Spleen (tissue), 11 donors: Measurements from ENCODE around the gene SPON1. TPM values are rescaled to one million over a fixed set of nuclear protein-coding genes. Genes with fewer than 3 reads are reported as not detected.

Experiments
- DNase-seq: peaks from one replicate; pipeline ENCODE4 v3.0.0-alpha.2; 2020
- H3K27ac ChIP-seq, 8 donors: fragments of 200-600 bp; sonication (generic) in 7 of 8; 1 replicate in 4 of 8; 2 replicates in 4 of 8; pipeline versions ENCODE4 v1.5.0 to v1.8.0; 2016 to 2021; ENCODE audit warnings: inconsistent platforms in 4 of 8, mild to moderate bottlenecking in 4 of 8, moderate library complexity in 1 of 8
- H3K27me3 ChIP-seq, 7 donors: fragments of 200-600 bp; sonication (generic) in 6 of 7; replicated peaks in 1 of 7; 1 replicate in 4 of 7; 2 replicates in 3 of 7; pipeline versions ENCODE4 v1.5.0 to v1.8.0; 2016 to 2021; ENCODE audit warnings: inconsistent platforms in 3 of 7, mild to moderate bottlenecking in 1 of 7
- H3K36me3 ChIP-seq, 6 donors: fragments of 200-600 bp; sonication (generic) in 5 of 6; 1 replicate in 4 of 6; 2 replicates in 2 of 6; pipeline versions ENCODE4 v1.5.0 to v1.8.0; 2016 to 2021; ENCODE audit warnings: inconsistent platforms in 2 of 6
- H3K4me1 ChIP-seq, 6 donors: fragments of 200-600 bp; sonication (generic) in 5 of 6; 1 replicate in 3 of 6; 2 replicates in 3 of 6; pipeline versions ENCODE4 v1.5.0 to v1.8.0; 2016 to 2021; ENCODE audit warnings: inconsistent platforms in 3 of 6
- H3K4me3 ChIP-seq, 8 donors: fragments of 200-600 bp; sonication (generic) in 7 of 8; 1 replicate in 4 of 8; 2 replicates in 4 of 8; pipeline versions ENCODE4 v1.5.0 to v1.8.0; 2016 to 2021; ENCODE audit warnings: inconsistent platforms in 4 of 8, mild to moderate bottlenecking in 4 of 8, moderate library complexity in 2 of 8
- H3K9me3 ChIP-seq, 8 donors: fragments of 200-600 bp; sonication (generic) in 7 of 8; 1 replicate in 4 of 8; 2 replicates in 4 of 8; pipeline versions ENCODE4 v1.5.0 to v1.8.0; 2016 to 2021; ENCODE audit warnings: inconsistent platforms in 4 of 8
- POLR2A ChIP-seq, 3 donors: fragments of 450-650 bp; IDR thresholded peaks; one replicate each; pipeline ENCODE4 v1.5.1; 2017; ENCODE audit warnings: antibody characterized with exemption in 3 of 3, mild to moderate bottlenecking in 1 of 3
- POLR2AphosphoS5 ChIP-seq, 3 donors: sonication (generic); formaldehyde crosslinking; IDR thresholded peaks; one replicate each; pipeline ENCODE4 v1.5.1; 2017; ENCODE audit warnings: antibody characterized with exemption in 3 of 3
- WGBS, 5 donors: extraction: QIAGEN DNeasy Blood & Tissue Kit in 3 of 5; methylation state at CpG; one replicate each; pipeline versions ENCODE4 v1.1.5 to v1.1.7; 2013 to 2018; 5-methylcytosine and 5-hydroxymethylcytosine counted together
- intact Hi-C: fragments of 100-400 bp; cut with DNase I; formaldehyde crosslinking; loops from one replicate; pipeline ENCODE4 v1.15.0; 2023; ENCODE audit warnings: low total_unique reads
- polyA plus RNA-seq, 3 donors: library from polyadenylated mRNA; stranded (reverse); fragments of 200-250 nt; gene quantifications; one replicate each; pipeline ENCODE4 v1.2.1, GENCODE V29; 2013
- total RNA-seq, 7 donors: library from RNA; depleted of rRNA in 3 of 7; stranded (reverse); fragments of >200 nt in 3 of 7; fragmentation: NEBNext Ultra II Directional in 4 of 7; extraction: Animal tissue kit (Norgen Biotek cat#: 25700) in 4 of 7; gene quantifications; one replicate each; pipeline versions ENCODE4 v1.1.0 to v1.2.1, GENCODE V29; 2016 to 2021
- TF ChIP-seq, protein P1 (sequence below), 11 experiments: fragments of 200-600 bp in 7 of 11; fragments of 450-650 bp in 4 of 11; sonication (generic) in 4 of 11; IDR thresholded peaks in 8 of 11; conservative IDR thresholded peaks in 3 of 11; 1 replicate in 7 of 11; 2 replicates in 4 of 11; pipeline versions ENCODE4 v1.4.0 to v1.8.0; 2016 to 2021; ENCODE audit warnings: antibody characterized with exemption in 11 of 11, inconsistent platforms in 4 of 11, mild to moderate bottlenecking in 1 of 11
- donor health status: healthy with polysubstance abuse.
- donor health status: DM: no; HTN: no; CAD: no; lungs with moderate emphysema.
- donor health status: DM: no; HTN: no; CAD: no.
- donor health status: Bipolar disorder and iron deficiency.
- donor health status: healthy.
- donor health status: DM: no; HTN: no; CAD: no.
- donor health status: DM: yes; HTN: yes; CAD: no.

SPON1 gene
- total and polyA plus RNA-seq, 10 donors, result 0.72 to 99.2 (median 10.1) TPM

DNA sequence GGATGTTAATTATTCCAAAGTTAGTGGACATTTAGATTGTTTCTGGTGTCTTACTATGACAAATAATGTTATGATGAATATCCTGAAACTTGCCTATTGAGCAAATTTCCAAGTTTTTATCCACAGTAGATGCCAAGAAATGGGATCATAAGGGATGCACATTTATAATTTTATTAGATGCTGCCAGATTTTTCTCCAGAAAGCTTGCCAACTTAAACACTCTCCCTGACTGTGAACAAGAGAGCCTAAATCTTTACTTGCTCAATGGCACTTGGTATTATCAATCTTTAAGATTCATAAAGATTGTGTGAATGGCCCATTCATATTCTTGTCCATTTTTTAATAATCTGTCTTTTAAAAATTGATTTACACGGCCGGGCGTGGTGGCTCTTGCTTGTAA is 82.4 kb downstream of the SPON1 start:
- Histone ChIP-seq H3K36me3 (no peaks in the 10 kb centered on the region), H3K27me3 (no peaks in the 10 kb centered on the region)

DNA sequence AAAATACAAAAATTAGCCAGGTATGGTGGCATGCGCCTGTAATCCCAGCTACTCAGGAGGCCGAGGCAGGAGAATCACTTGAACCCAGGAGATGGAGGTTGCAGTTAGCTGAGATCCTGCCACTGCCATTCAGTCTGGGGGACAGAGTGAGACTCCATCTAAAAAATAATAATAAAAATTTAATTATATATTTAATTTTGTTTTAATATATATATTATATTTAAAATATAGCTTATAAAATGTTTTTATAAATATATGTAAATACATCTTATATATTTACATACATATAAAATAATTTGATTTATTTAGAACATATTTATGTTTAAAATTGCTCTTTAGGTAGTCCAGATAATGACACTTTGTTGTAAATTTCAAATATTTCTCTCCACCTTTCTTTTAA is 82.9 kb downstream of the SPON1 start:
- Histone ChIP-seq H3K27me3 (no peaks in the 10 kb centered on the region), H3K36me3 (no peaks in the 10 kb centered on the region), H3K9me3 (no peaks in the 10 kb centered on the region), H3K4me1 (no peaks in the 10 kb centered on the region), H3K27ac (no peak overlapping the region), H3K4me3 (no peak overlapping the region)
- intact Hi-C loops, result no loop called here
- TF ChIP-seq, protein P1, sequence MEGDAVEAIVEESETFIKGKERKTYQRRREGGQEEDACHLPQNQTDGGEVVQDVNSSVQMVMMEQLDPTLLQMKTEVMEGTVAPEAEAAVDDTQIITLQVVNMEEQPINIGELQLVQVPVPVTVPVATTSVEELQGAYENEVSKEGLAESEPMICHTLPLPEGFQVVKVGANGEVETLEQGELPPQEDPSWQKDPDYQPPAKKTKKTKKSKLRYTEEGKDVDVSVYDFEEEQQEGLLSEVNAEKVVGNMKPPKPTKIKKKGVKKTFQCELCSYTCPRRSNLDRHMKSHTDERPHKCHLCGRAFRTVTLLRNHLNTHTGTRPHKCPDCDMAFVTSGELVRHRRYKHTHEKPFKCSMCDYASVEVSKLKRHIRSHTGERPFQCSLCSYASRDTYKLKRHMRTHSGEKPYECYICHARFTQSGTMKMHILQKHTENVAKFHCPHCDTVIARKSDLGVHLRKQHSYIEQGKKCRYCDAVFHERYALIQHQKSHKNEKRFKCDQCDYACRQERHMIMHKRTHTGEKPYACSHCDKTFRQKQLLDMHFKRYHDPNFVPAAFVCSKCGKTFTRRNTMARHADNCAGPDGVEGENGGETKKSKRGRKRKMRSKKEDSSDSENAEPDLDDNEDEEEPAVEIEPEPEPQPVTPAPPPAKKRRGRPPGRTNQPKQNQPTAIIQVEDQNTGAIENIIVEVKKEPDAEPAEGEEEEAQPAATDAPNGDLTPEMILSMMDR (IDR thresholded peaks at IDR 0.05 in 8 of 11, conservative IDR thresholded peaks at IDR 0.05 in 3 of 11), result no peak
- no peak for TF ChIP-seq POLR2A (IDR thresholded peaks at IDR 0.05)
- TF ChIP-seq POLR2AphosphoS5 (IDR thresholded peaks at IDR 0.05), result no peak
- 90 to 98% (median 92%) methylated on average over 2 of the region's 2 CpGs for WGBS, 5 donors
- DNase-seq, result no peak

More for the DNA sequence above, 82.4 kb downstream of the SPON1 start:
- intact Hi-C loops, result no loop called here
- Histone ChIP-seq H3K27ac (no peak overlapping the region), H3K9me3 (no peaks in the 10 kb centered on the region), H3K4me1 (no peaks in the 10 kb centered on the region), H3K4me3 (no peak overlapping the region)
- 87 to 99% (median 92%) methylated on average over 3 of the region's 3 CpGs for WGBS, 5 donors
- no peak for DNase-seq
- TF ChIP-seq, protein P1 (IDR thresholded peaks at IDR 0.05 in 8 of 11, conservative IDR thresholded peaks at IDR 0.05 in 3 of 11), result no peak
- TF ChIP-seq POLR2A (IDR thresholded peaks at IDR 0.05), result no peak
- no peak for TF ChIP-seq POLR2AphosphoS5 (IDR thresholded peaks at IDR 0.05)

DNA sequence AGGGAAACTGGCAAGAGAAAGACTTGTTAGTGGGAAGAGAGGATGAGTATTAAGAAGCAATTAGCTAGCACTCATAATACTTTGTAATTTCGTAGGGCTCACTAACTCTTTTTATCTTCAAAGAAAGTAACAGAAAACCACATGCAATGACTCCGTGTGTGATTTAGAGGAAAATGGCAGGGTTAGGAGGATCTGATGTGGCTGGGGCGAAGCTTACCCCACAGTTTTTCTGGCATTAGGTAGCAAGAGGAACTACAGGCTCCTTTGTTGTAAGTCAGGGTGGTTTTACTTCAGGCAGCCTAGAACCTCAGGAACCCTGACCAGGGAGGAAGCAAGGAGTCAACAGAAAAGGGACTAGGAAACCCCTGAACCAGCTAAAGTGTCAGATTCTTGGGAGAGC is 89.7 kb downstream of the SPON1 start:
- Histone ChIP-seq H3K27me3 (no peaks in the 10 kb centered on the region), H3K4me3 (no peak overlapping the region), H3K9me3 (no peaks in the 10 kb centered on the region), H3K27ac (no peak overlapping the region), H3K4me1 (no peaks in the 10 kb centered on the region), H3K36me3 (no peaks in the 10 kb centered on the region)
- no peak for DNase-seq
- 62 to 86% (median 78%) methylated on average over 3 of the region's 3 CpGs for WGBS, 5 donors
- TF ChIP-seq POLR2A (IDR thresholded peaks at IDR 0.05), result no peak
- TF ChIP-seq, protein P1 (IDR thresholded peaks at IDR 0.05 in 8 of 11, conservative IDR thresholded peaks at IDR 0.05 in 3 of 11), result no peak
- no peak for TF ChIP-seq POLR2AphosphoS5 (IDR thresholded peaks at IDR 0.05)
- intact Hi-C loops, result no loop called here

DNA sequence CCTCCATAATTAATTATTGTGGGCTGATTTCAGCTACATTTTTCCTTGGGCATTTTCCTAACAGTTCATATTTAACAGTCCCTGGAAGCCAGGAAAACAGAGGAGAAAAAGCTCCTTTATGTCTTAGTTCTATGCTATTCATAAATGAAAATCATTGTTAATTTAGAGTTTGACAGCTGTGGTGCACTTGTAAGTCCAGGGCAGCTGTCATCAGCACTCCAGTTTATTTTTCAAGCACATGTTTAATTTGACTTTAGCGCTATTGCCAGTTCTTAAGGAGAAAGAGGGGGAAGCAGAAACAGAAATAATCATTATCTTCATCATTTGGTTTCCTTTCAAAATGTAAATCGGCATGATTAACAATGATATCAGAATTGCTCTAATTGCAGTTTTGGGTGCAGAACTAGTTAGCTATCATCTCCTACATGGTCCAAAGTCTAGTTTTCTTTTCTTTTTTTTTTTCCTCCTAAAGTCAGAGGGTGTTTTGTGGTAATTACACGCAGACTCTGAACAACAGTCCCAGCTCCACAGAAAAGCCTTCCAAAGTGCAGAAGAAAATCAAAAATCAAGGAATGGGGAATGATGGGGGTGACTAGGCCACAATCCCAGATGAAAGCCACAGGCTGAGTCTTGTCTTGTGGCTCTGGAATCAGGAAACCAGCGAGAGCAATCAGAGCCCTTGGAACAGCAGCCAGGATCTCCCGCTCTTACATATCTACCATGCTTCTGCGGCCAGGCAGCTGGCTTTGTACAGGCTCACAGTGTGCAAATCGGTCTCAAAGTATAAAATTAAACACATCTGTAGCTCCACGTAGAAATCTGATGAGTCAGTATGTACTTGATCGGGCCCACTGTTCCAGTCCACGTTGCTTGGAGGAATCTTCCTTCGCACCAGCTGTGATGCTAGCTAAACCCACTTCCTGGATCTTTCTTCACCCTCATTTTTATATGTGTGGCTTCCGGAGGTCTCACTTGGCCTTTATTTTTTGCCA is 91.9 kb downstream of the SPON1 start:
- 70 to 82% (median 74%) methylated on average over 12 of the region's 12 CpGs for WGBS, 5 donors
- Histone ChIP-seq H3K4me1 (no peaks in the 10 kb centered on the region), H3K27ac (no peak overlapping the region), H3K27me3 (no peaks in the 10 kb centered on the region), H3K9me3 (no peaks in the 10 kb centered on the region), H3K36me3 (no peaks in the 10 kb centered on the region), H3K4me3 (no peak overlapping the region)
- no peak for DNase-seq
- intact Hi-C loops, result no loop called here
- TF ChIP-seq, protein P1 (IDR thresholded peaks at IDR 0.05 in 8 of 11, conservative IDR thresholded peaks at IDR 0.05 in 3 of 11), result no peak
- TF ChIP-seq POLR2AphosphoS5 (IDR thresholded peaks at IDR 0.05) (no peak), POLR2A (IDR thresholded peaks at IDR 0.05) (no peak)
